ENCODE results near the gene LSP1.
A peak's percentile ranks its signal among the peaks of the same experiment; 100 is the strongest.

Gene LSP1

GRCh38 chr11:1889941-1890855 is 37.3 kb downstream of the LSP1 start:
- DNase-seq = peak; percentile 45
- peaks cover 26% of the 10 kb centered on the region for H3K36me3 Mint-ChIP-seq
- H3K9me3 Mint-ChIP-seq = peaks cover 4% of the 10 kb centered on the region
- CTCF ChIA-PET = interaction anchor here (1.1 to 2.8 kb wide), 4 partner anchors 8 to 57 kb away, joined by 4 to 10 read pairs (median 10); no protein-coding TSS in a partner anchor
- peak overlapping the region; percentile 74 for H3K27ac Mint-ChIP-seq
- H3K4me1 Mint-ChIP-seq = peaks cover 42% of the 10 kb centered on the region
- H3K27me3 Mint-ChIP-seq = peaks cover 3% of the 10 kb centered on the region
- H3K4me3 Mint-ChIP-seq = peak overlapping the region; percentile 68

- Mint-ChIP-seq H3K27me3 (peaks cover 8% of the 10 kb centered on the region), H3K36me3 (peaks cover 26% of the 10 kb centered on the region), H3K27ac (peak overlapping the region; percentile 38), H3K9me3 (peaks cover 4% of the 10 kb centered on the region), H3K4me3 (peak overlapping the region; percentile 68), H3K4me1 (peaks cover 42% of the 10 kb centered on the region)
- DNase-seq = no peak
- CTCF ChIA-PET = interaction anchor here (1.1 to 2.8 kb wide), 4 partner anchors 9 to 58 kb away, joined by 4 to 10 read pairs (median 10); no protein-coding TSS in a partner anchor
Observed at GRCh38 chr11:1890856-1891830, 38.3 kb downstream of the LSP1 start.

- DNase-seq = no peak
- CTCF ChIA-PET = interaction anchor here (2.5 to 2.8 kb wide), 2 partner anchors 10 to 30 kb away, joined by 9 to 10 read pairs; no protein-coding TSS in a partner anchor
- H3K36me3 Mint-ChIP-seq = peaks cover 26% of the 10 kb centered on the region
- peaks cover 42% of the 10 kb centered on the region for H3K4me1 Mint-ChIP-seq
- H3K9me3 Mint-ChIP-seq = peaks cover 4% of the 10 kb centered on the region
- H3K4me3 Mint-ChIP-seq = peak within 1 kb of the TSS; percentile 68
- peaks cover 14% of the 10 kb centered on the region for H3K27me3 Mint-ChIP-seq
- peak within 1 kb of the TSS; percentile 38 for H3K27ac Mint-ChIP-seq
Observed at GRCh38 chr11:1891831-1892115, 38.9 kb downstream of the LSP1 start, which contains the start of gene PRR33. Gene PRR33, minus strand, starts transcription at chr11:1891895. Its CDS starts 1,311 bp downstream, at chr11:1890584.

GRCh38 chr11:1892116-1892515 is 39.2 kb downstream of the LSP1 start:
- Mint-ChIP-seq H3K27ac (no peak overlapping the region), H3K36me3 (peaks cover 26% of the 10 kb centered on the region), H3K4me1 (peaks cover 40% of the 10 kb centered on the region), H3K9me3 (peaks cover 4% of the 10 kb centered on the region), H3K4me3 (no peak overlapping the region), H3K27me3 (peaks cover 17% of the 10 kb centered on the region)
- no peak for DNase-seq
- CTCF ChIA-PET = interaction anchor here (2.5 to 2.8 kb wide), 2 partner anchors 10 to 30 kb away, joined by 9 to 10 read pairs; no protein-coding TSS in a partner anchor

GRCh38 chr11:1892558-1892957 is 39.7 kb downstream of the LSP1 start:
- Mint-ChIP-seq H3K27ac (peak overlapping the region; percentile 25), H3K36me3 (peaks cover 26% of the 10 kb centered on the region), H3K4me1 (peaks cover 38% of the 10 kb centered on the region), H3K9me3 (peaks cover 4% of the 10 kb centered on the region), H3K27me3 (peaks cover 20% of the 10 kb centered on the region), H3K4me3 (no peak overlapping the region)
- DNase-seq = no peak
- CTCF ChIA-PET = interaction anchor here (2.8 kb wide), 1 partner anchor 11 kb away, joined by 10 read pairs; no protein-coding TSS in a partner anchor

GRCh38 chr11:1893581-1894359 is 40.9 kb downstream of the LSP1 start:
- H3K36me3 Mint-ChIP-seq = peaks cover 15% of the 10 kb centered on the region
- H3K27ac Mint-ChIP-seq = peak overlapping the region; percentile 5
- peaks cover 32% of the 10 kb centered on the region for H3K27me3 Mint-ChIP-seq
- DNase-seq = no peak
- CTCF ChIA-PET = no interaction called here
- H3K9me3 Mint-ChIP-seq = peaks cover 4% of the 10 kb centered on the region
- no peak overlapping the region for H3K4me3 Mint-ChIP-seq
- H3K4me1 Mint-ChIP-seq = peaks cover 26% of the 10 kb centered on the region

GRCh38 chr11:1894759-1895158 is 41.9 kb downstream of the LSP1 start:
- Mint-ChIP-seq H3K9me3 (peaks cover 4% of the 10 kb centered on the region), H3K4me1 (peaks cover 20% of the 10 kb centered on the region), H3K27ac (no peak overlapping the region), H3K27me3 (peaks cover 38% of the 10 kb centered on the region), H3K36me3 (peaks cover 12% of the 10 kb centered on the region), H3K4me3 (no peak overlapping the region)
- CTCF ChIA-PET = no interaction called here
- no peak for DNase-seq

- H3K4me1 Mint-ChIP-seq = peaks cover 7% of the 10 kb centered on the region
- CTCF ChIA-PET = no interaction called here
- peaks cover 4% of the 10 kb centered on the region for H3K9me3 Mint-ChIP-seq
- H3K4me3 Mint-ChIP-seq = no peak overlapping the region
- H3K27me3 Mint-ChIP-seq = peaks cover 38% of the 10 kb centered on the region
- H3K36me3 Mint-ChIP-seq = peaks cover 10% of the 10 kb centered on the region
- H3K27ac Mint-ChIP-seq = no peak overlapping the region
- no peak for DNase-seq
Observed at GRCh38 chr11:1896468-1896867, 43.6 kb downstream of the LSP1 start.

GRCh38 chr11:1896923-1897322 is 44.0 kb downstream of the LSP1 start:
- peaks cover 38% of the 10 kb centered on the region for H3K27me3 Mint-ChIP-seq
- no peak overlapping the region for H3K4me3 Mint-ChIP-seq
- H3K27ac Mint-ChIP-seq = no peak overlapping the region
- DNase-seq = no peak
- peaks cover 7% of the 10 kb centered on the region for H3K4me1 Mint-ChIP-seq
- peaks cover 10% of the 10 kb centered on the region for H3K36me3 Mint-ChIP-seq
- peaks cover 4% of the 10 kb centered on the region for H3K9me3 Mint-ChIP-seq
- CTCF ChIA-PET = no interaction called here

GRCh38 chr11:1899090-1899489 is 46.2 kb downstream of the LSP1 start:
- Mint-ChIP-seq H3K36me3 (no peaks in the 10 kb centered on the region), H3K27ac (no peak overlapping the region), H3K4me1 (no peaks in the 10 kb centered on the region), H3K9me3 (no peaks in the 10 kb centered on the region), H3K4me3 (no peak overlapping the region), H3K27me3 (peaks cover 47% of the 10 kb centered on the region)
- CTCF ChIA-PET = no interaction called here
- DNase-seq = no peak

GRCh38 chr11:1899686-1900085 is 46.8 kb downstream of the LSP1 start:
- Mint-ChIP-seq H3K4me1 (no peaks in the 10 kb centered on the region), H3K4me3 (no peak overlapping the region), H3K36me3 (no peaks in the 10 kb centered on the region), H3K27ac (no peak overlapping the region), H3K27me3 (peaks cover 47% of the 10 kb centered on the region), H3K9me3 (no peaks in the 10 kb centered on the region)
- DNase-seq = no peak
- CTCF ChIA-PET = no interaction called here

GRCh38 chr11:1906181-1906580 is 53.3 kb downstream of the LSP1 start:
- Mint-ChIP-seq H3K4me1 (no peaks in the 10 kb centered on the region), H3K27ac (no peak overlapping the region), H3K9me3 (no peaks in the 10 kb centered on the region), H3K4me3 (no peak overlapping the region), H3K27me3 (peaks cover 28% of the 10 kb centered on the region), H3K36me3 (no peaks in the 10 kb centered on the region)
- CTCF ChIA-PET = no interaction called here
- DNase-seq = no peak

- no peaks in the 10 kb centered on the region for H3K36me3 Mint-ChIP-seq
- CTCF ChIA-PET = no interaction called here
- peaks cover 28% of the 10 kb centered on the region for H3K27me3 Mint-ChIP-seq
Observed at GRCh38 chr11:1906611-1907423, 53.9 kb downstream of the LSP1 start.

More at GRCh38 chr11:1906611-1907423, 53.9 kb downstream of the LSP1 start:
- Mint-ChIP-seq H3K27ac (no peak overlapping the region), H3K4me3 (no peak overlapping the region), H3K4me1 (no peaks in the 10 kb centered on the region), H3K9me3 (no peaks in the 10 kb centered on the region)
- no peak for DNase-seq
